GM21825 (cell line): ENCODE data around the gene DIPK1A.

Experiments used
- ATAC-seq: cut with Tn5 transposase; IDR thresholded peaks from one replicate; pipeline ENCODE4 v1.9.1; 2021; ENCODE audit warnings: mild to moderate bottlenecking, moderate library complexity; ENCODE audit not compliant: unreplicated experiment

The DIPK1A gene

DNA sequence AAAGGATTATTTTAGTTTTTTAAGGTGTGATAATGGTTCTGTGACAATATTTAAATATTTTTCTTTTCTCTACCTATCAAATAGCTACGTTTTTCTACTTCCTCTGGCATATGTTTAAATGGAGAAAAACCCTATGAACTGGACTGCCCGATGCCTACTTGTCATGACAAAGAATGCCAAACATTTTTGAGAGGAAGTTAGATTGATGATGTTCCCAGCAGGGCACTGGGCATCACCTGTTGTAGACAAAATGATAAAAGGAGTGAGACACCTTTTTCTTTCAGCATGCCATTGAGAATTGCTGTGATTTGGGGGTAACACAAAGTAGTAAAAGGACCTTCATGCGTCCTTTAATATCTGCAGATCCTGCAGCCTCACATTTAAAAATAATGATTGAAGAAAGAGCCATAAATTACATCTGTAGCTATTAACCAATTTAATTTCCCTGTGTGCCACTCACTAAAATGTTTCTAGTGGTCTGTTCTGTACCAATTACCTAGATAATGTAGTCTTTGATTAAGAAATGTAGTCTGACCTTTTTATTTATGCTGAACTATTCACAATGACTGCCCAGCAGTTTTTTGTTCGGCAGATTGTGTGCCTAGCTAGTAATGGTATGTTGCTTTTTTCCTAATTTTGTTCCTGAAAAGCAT, 81.8 kb downstream of the DIPK1A start:
- ATAC-seq = no peak

DNA sequence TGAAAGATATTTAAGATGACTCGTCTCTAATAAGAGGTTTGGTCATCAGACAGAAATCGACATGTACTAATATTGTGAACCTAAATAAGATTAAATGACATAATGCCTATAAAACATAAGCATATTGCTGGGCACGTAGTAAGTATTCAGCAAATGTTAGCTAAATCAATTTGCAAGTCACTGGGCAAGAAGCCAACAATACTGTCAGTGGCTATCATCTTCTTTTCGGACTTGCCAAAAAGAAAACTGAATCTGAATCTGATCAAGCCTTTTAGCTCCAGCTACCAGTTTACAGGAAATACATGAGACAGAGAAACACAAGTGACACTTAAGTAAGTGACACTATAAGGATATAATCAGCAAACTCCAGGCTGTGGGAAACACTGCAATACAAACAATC, 83.5 kb downstream of the DIPK1A start:
- ATAC-seq = no peak

DNA sequence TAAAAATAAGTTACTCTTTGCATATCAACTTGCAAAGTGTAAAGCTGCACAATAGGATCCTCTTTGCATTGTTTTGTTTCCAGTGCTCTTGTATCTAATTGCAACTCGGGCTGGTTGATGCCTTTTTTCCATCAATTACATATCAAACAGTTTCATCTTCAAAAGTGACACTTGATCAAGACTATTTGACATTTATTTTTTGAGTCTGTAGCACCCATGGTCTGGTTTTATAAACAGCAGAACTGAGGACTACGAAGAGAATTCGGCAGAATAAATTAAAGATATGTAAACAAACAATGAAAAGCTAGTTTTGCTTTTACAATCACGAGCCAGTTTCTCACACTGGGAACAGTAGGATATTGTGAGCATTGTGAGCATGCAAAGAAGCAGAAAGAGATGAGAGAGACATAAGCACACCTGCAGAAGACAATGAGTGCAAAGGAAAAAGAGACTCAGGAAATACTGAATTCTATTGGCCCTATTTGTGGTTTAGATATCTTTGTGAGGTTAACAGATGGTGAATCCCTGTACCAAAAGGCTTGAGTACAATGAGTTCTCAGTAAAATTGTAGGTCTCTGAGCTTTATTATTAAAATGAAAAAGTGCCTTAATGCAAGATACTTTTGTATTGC, 84.1 kb downstream of the DIPK1A start:
- no peak for ATAC-seq

DNA sequence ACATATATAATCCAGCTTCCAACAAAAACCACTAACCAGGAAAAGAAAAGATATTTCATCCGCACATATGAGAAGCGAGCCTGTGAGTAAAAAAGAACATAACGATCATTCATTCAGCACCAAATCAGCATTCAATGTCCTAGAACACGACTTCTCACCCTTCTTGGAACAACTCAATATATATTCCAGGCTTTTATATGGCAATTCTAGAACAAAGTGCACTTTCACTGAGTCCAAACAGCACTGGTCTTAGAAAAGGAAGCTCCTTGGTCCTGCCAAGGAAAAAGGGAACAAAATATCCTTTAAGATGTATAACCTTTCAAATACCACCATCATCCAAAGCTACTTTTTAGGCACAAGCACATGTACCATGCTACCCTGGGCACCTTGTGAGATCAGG, 84.9 kb downstream of the DIPK1A start:
- ATAC-seq = no peak

DNA sequence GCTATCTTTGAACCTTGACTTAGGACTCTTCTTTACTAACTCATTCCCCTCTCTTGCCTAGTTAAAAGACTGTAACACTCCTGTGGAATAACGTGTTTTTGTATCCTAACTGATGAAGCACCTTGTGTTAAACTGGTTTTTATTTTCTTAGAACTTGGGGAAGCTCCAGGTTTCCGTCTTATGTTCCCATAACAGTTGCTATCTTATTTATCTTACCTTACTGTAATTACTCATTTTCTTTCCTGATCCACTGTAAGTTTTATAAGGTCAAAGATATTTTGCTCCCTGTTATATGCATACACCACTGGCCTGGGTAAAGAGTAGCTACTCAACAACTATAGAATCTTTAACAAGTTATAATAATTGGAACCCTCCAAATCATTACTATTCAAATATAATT, 86.3 kb downstream of the DIPK1A start:
- no peak for ATAC-seq

DNA sequence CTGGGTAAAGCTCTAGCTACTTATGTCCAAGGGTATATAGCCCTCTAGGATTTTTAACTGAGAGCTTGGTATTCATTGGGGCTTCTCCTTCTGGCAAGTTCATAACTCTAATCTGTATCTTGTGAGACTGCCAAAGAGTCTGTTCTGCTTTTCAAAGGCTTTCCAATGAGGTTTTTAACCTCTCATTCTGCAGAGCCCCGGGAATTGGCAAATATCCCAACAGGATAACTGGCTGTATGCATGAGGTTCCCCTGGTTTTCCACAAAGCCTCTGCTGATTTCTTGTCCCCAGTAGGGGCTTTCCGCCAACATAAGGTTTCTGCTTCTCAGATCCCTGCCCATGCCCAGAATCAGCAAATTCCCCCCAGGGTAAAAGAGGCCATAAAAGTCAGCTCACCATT, 88.5 kb downstream of the DIPK1A start:
- no peak for ATAC-seq

DNA sequence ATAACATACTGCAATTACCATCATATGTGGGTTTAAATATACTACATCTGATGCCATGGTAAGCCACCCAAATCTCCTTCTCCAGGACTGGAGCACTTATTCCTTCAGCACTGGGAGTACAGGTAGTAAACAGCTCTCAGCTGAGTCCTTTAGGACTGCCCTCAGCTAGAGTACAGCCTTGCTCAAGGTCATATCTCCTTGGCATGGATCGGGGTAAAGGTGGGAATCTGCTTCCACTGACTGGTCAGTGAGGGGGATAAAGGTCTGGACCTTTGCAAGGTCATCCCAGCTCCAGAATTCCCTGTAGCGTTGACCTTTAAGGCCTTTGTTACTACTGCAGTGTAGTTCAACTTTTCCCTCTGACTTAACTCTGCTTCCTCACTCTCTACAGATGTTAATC, 90.7 kb downstream of the DIPK1A start:
- ATAC-seq = no peak

DNA sequence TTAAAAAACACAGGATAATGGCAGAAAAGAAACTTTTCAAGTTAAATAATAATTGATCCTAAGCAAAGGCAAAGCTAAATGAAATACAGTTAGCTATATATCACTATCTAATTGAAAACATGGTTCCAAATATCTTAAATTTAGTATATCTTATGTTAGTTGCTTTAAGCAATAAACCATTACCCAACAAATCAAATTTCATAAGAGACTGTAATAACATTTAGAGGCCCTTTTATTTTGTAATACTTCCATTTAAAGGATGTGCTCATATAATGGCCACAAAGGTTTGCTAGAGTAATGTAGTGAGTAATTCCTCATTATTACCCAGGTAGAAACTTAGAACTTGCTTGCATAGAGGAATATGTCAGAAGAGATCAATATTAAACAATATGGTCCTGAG, 97.1 kb downstream of the DIPK1A start:
- ATAC-seq = no peak

DNA sequence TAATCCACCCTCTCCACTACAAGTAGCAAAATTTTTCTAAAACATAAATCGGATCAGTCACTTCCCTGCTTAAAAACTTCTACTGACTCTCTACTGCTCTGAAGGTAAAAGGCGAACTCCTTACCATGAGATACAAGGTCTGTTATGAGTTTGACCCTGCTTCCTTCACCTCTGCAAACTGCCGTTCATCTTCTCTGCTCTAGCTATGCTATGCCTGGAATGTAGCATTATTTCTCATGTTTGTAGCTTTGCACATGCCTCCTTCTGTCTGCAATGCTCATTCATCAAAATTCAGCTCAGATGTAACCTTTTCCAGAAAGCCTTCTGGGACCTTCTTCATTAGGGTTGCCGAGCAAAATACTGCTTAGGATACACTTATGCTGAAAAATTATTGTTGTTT, 98.7 kb downstream of the DIPK1A start:
- no peak for ATAC-seq

DNA sequence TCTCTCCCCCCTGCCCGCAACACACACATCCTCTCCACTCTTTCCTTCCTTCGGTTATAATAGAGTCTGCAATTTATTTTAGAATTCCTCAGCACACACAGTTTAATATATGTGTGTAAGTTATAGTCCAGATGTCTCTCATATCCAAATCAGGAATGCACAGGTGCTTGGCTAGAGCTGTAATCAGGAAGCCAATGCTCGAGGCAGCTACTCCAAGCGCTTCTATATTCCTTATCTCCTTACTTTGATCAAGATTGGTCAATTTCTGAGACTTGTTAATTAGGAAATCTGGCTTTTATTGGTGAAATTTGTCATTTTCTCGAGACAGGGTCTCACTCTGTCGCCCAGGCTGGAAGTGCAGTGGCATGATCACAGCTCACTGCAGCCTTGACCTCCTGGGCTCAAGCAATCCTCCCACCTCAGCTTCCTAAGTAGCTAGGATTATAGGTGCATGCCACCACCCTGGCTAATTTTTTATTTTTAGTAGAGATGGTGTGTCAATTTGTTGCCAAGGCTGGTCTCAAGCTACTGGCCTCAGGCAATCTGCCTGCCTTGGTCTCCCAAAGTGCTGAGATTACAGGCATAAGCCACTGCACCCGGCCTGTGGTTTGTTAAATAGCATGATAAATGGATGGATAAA, 101.7 kb downstream of the DIPK1A start:
- no peak for ATAC-seq

DNA sequence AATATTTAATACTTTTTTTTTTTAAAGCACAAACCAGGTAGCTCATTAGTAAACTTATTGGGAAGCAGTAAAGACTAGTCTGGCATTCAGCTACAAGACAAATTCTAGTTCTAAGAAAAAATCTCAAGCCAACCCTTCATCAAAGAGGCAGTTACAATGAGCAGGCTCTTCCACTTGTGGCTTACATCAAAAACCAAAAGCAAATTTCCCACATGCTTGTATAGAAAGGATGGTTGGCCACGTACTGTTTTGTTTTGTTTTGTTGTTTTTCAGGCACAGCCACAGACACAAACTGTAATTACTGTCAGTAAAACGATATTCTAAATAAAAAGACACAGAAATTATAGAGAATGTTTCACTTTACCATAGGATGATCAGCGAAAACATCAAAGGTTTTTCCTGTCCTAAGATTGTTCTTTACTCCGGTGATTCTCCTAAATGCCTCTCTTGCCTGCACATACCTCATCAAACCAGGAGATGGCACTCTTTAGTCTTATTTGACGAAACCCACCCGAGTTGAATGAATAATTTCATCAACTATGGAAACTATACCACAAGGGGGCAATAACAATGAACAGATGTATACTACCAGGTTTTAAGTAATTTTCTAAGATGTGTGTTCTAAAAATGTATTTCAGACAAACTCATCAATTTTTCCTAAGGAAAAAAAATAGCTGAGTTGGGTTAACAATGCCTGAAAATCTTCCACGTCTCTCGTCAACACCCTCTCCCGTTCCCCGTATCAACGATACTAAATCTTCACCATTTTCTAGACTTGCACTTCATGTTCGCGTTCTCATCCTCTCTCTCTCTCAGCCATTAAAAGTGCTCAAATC, 102.5 kb downstream of the DIPK1A start:
- ATAC-seq = no peak

DNA sequence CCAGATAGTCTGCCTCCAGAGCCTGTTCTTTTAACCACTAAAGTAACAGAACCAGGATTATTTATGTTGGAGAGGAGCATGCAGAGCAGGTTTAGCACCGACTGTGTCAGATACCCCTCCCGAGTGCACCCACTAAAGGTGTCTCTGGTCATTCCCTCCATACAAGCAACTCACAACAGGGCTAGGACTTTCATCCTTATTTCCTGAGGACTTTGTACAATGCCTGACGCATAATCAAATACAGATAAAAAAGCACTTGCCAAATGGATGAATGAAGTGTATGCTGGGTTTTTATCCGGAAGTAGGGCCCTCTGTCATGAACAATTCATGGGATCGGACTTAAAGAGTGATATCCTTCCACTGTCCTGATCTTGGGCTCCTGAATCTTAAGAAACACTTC, 103.4 kb downstream of the DIPK1A start:
- no peak for ATAC-seq

DNA sequence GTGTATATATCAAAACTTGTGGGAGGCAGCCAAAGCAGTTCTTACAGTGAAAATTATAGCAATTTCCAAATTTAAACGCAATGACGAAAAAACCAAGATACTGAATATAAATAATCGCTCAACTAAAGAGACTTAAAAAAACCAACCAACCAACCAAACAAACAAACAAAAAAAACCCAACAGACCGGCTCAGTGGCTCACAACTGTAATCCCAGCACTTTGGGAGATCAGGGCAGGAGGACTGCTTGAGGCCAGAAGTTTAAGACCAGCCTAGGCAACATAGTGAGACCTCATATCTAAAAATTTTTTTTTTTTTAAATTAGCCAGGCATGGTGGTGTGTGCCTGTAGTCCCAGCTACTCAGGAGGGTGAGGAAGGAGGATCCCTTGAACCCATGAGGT, 106.0 kb downstream of the DIPK1A start:
- no peak for ATAC-seq

DNA sequence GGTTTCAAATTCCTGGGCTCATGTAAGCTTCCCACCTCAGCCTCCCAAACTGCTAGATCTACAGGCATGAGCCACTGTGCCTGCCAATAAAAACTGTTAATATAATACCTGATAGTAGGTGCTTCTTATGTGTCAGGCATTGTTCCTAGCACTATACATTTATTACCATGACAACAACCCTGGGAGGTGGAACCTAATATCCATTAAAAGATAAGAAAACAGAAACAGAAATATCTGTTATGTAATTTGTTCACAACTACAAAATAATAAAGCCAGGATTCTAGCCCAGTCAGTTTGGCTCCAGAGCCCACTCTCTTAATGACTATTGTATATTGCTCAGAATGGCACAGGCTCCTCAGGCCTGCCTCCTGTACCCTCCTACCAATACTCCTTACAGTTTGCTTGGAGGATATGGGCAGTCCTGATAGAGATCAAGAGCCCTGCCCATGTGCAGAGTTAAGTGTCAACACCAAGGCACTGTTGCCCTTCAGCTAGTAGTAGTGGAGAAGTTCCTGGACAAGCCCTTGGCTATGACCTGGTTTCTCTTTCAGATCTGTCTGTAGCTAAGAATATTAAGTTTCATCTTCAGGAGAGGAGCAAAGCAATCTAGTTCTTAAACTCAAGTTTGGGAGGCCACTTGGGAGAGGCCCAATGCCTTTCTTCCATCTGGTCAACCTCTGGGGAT, 107.0 kb downstream of the DIPK1A start:
- ATAC-seq = no peak

DNA sequence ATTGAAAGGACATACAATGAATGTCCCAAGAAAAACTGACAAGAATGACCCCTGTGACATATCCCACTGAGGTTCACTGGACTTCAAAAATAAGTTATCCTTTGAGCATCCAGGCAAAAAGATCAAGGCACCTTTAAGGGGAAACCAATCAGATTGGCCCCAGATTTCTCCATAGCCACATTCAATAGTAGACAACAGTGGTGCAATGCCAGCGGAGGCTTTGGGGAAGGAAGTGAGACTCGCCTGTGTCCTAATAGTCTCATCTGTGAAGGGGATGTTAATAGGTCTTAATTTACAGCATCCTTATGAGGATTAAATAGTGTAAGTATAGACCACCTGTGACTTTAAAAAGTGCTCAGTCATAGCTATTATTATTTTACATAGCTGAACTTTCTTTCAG, 108.0 kb downstream of the DIPK1A start:
- ATAC-seq = no peak

DNA sequence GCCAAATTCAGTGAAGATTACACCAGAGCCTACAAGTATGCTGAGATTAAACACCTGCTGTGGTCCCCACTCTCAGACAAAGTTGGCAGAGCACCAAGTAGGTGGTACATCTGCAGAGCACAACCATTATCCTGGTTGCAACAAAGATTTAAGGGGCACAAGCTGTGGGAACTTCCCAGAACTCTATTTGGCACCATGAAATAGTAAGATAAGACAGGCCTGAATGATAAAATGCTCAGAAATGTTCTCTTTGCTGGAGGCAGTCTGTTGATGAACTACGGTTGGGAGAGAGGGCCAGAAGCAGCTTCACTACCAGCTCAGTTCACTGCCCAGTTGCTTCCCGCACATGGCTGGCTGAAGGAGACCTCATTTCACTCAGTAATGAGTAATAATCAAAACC, 109.5 kb downstream of the DIPK1A start:
- ATAC-seq = no peak

DNA sequence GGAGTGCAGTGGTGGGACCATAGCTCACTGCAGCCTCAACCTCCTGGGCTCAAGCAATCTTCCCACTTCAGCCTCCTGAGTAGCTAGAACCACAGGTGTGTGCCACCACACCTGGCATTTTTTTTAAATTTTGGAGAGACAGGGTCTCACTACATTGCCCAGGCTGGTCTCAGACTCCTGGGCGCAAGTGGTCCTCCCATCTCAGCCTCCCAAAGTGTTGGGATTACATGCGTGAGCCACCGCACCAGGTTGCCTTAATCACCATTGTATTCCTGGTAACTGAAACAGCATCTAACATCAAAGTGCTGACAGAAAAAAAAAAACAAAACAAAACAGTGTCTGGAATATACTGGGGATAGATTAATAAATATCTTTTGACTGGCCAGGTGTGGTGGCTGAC, 111.2 kb downstream of the DIPK1A start:
- ATAC-seq = no peak

DNA sequence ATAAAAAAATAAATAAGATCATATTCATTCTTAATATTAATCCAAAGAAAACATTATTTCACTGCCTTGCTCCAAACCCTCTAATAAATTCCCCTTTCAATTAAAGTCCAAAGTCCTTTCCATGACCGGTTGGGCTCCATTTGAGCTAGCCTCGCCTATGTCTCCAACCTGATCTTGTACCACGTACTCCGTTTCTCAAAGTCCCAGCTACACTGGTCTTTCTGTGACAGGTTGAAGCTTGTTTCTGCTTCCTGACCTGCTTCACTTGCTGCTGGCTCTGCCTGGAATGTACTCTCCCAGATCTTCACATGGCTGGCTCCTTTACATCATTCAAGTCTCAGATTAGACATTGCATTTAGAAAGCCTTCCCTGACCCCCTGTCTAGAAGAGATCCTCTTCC, 113.1 kb downstream of the DIPK1A start:
- no peak for ATAC-seq

DNA sequence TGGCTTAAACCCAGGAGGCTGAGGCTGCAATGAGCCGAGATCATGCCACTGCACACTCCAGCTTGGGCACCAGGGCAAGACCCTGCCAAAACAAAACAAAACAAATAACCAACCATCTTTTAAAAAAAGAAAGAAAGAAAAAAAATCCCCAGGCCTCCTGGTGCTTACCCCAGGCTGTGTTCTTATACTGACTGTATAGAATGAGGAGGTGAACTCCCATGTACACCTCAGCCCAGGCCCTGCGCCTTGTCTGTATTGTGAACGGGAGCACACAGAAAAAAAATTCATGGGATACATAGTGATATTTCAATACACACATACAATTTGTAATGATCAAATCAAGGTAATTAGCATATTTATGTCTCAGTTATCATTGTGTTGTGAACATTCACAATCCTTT, 115.4 kb downstream of the DIPK1A start:
- no peak for ATAC-seq

DNA sequence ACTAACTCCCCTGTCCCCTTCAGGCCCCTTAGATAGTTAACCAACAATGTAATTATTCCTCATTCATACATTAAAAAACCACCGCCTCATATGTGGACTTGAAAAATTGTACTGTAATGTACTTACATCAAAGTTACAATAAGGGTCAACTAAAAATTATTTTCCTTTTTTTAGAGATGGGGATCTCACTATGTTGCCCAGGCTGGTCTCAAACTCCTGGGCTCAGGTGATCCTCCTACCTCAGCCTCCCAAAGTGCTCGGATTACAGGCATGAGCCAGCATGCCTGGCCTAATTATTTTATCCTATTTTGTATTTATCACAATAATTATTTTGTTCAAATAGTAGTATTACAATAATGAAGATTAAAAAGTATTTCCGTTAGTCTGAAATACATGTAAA, 116.8 kb downstream of the DIPK1A start:
- ATAC-seq = no peak
